ENCODE measurements around the gene PARG. TPM values are rescaled to one million over a fixed set of nuclear protein-coding genes. Genes with fewer than 3 reads are reported as not detected.
"Not testable (repeated sequence)": the region's sequence is repeated elsewhere in the genome, so short reads cannot be mapped to it uniquely, and the experiment has no call there.

Gene PARG
- total RNA-seq, 1 donor from 2014 or later, result 34.9 TPM

GRCh38 chr10:49883852-49884251 is 58.0 kb downstream of the PARG start:
- H3K36me3 Mint-ChIP-seq (ENCODE audit: low read depth); H3K4me3 Mint-ChIP-seq (ENCODE audit: low read depth); H3K4me1 Mint-ChIP-seq (ENCODE audit: low read depth); H3K9me3 Mint-ChIP-seq; H3K27me3 Mint-ChIP-seq (ENCODE audit: low read depth); intact Hi-C loops (cut with micrococcal nuclease); H3K27ac Mint-ChIP-seq; DNase-seq (ENCODE audit: low spot score): not testable (repeated sequence)

- intact Hi-C loops (cut with micrococcal nuclease); H3K9me3 Mint-ChIP-seq; H3K4me3 Mint-ChIP-seq (ENCODE audit: low read depth); H3K27ac Mint-ChIP-seq; H3K4me1 Mint-ChIP-seq (ENCODE audit: low read depth); DNase-seq (ENCODE audit: low spot score); H3K27me3 Mint-ChIP-seq (ENCODE audit: low read depth); H3K36me3 Mint-ChIP-seq (ENCODE audit: low read depth): not testable (repeated sequence)
Observed at GRCh38 chr10:49882327-49882726, 59.5 kb downstream of the PARG start.

- H3K27me3 Mint-ChIP-seq (ENCODE audit: low read depth); DNase-seq (ENCODE audit: low spot score); H3K9me3 Mint-ChIP-seq; intact Hi-C loops (cut with micrococcal nuclease); H3K27ac Mint-ChIP-seq; H3K4me1 Mint-ChIP-seq (ENCODE audit: low read depth); H3K36me3 Mint-ChIP-seq (ENCODE audit: low read depth); H3K4me3 Mint-ChIP-seq (ENCODE audit: low read depth): not testable (repeated sequence)
Observed at GRCh38 chr10:49872740-49873139, 69.1 kb downstream of the PARG start.

- H3K4me3 Mint-ChIP-seq (ENCODE audit: low read depth); DNase-seq (ENCODE audit: low spot score); intact Hi-C loops (cut with micrococcal nuclease); H3K36me3 Mint-ChIP-seq (ENCODE audit: low read depth); H3K27ac Mint-ChIP-seq; H3K4me1 Mint-ChIP-seq (ENCODE audit: low read depth); H3K27me3 Mint-ChIP-seq (ENCODE audit: low read depth); H3K9me3 Mint-ChIP-seq: not testable (repeated sequence)
Observed at GRCh38 chr10:49871462-49871861, 70.4 kb downstream of the PARG start.

GRCh38 chr10:49859933-49860332 is 81.9 kb downstream of the PARG start:
- H3K27ac Mint-ChIP-seq; H3K4me1 Mint-ChIP-seq (ENCODE audit: low read depth); H3K27me3 Mint-ChIP-seq (ENCODE audit: low read depth); intact Hi-C loops (cut with micrococcal nuclease); H3K4me3 Mint-ChIP-seq (ENCODE audit: low read depth); H3K9me3 Mint-ChIP-seq; DNase-seq (ENCODE audit: low spot score); H3K36me3 Mint-ChIP-seq (ENCODE audit: low read depth): not testable (repeated sequence)

- DNase-seq (ENCODE audit: low spot score); H3K4me3 Mint-ChIP-seq (ENCODE audit: low read depth); H3K27me3 Mint-ChIP-seq (ENCODE audit: low read depth); H3K27ac Mint-ChIP-seq; H3K4me1 Mint-ChIP-seq (ENCODE audit: low read depth); H3K9me3 Mint-ChIP-seq; intact Hi-C loops (cut with micrococcal nuclease); H3K36me3 Mint-ChIP-seq (ENCODE audit: low read depth): not testable (repeated sequence)
Observed at GRCh38 chr10:49858697-49859382, 83.0 kb downstream of the PARG start.

GRCh38 chr10:49849520-49849919 is 92.3 kb downstream of the PARG start:
- H3K4me1 Mint-ChIP-seq (ENCODE audit: low read depth); H3K36me3 Mint-ChIP-seq (ENCODE audit: low read depth); H3K4me3 Mint-ChIP-seq (ENCODE audit: low read depth); intact Hi-C loops (cut with micrococcal nuclease); H3K9me3 Mint-ChIP-seq; H3K27me3 Mint-ChIP-seq (ENCODE audit: low read depth); DNase-seq (ENCODE audit: low spot score); H3K27ac Mint-ChIP-seq: not testable (repeated sequence)

GRCh38 chr10:49844775-49845595 is 96.8 kb downstream of the PARG start:
- H3K27me3 Mint-ChIP-seq (ENCODE audit: low read depth), result no peaks in the 10 kb centered on the region
- H3K27ac Mint-ChIP-seq, result no peak overlapping the region
- H3K9me3 Mint-ChIP-seq, result no peaks in the 10 kb centered on the region
- intact Hi-C loops (cut with micrococcal nuclease), result no loop called here
- H3K4me3 Mint-ChIP-seq (ENCODE audit: low read depth), result no peak overlapping the region
- H3K36me3 Mint-ChIP-seq (ENCODE audit: low read depth), result peaks cover 13% of the 10 kb centered on the region
- DNase-seq (ENCODE audit: low spot score), result no peak
- no peaks in the 10 kb centered on the region for H3K4me1 Mint-ChIP-seq (ENCODE audit: low read depth)

GRCh38 chr10:49842333-49842628 is 99.5 kb downstream of the PARG start:
- H3K9me3 Mint-ChIP-seq; H3K4me1 Mint-ChIP-seq (ENCODE audit: low read depth); H3K27ac Mint-ChIP-seq; intact Hi-C loops (cut with micrococcal nuclease); H3K27me3 Mint-ChIP-seq (ENCODE audit: low read depth); H3K4me3 Mint-ChIP-seq (ENCODE audit: low read depth); DNase-seq (ENCODE audit: low spot score): not testable (repeated sequence)
- H3K36me3 Mint-ChIP-seq (ENCODE audit: low read depth), result peaks cover 26% of the 10 kb centered on the region

GRCh38 chr10:49841615-49842332 is 100.1 kb downstream of the PARG start:
- no peaks in the 10 kb centered on the region for H3K4me1 Mint-ChIP-seq (ENCODE audit: low read depth)

GRCh38 chr10:49837685-49838084 is 104.1 kb downstream of the PARG start:
- Mint-ChIP-seq H3K36me3 (ENCODE audit: low read depth) (peaks cover 19% of the 10 kb centered on the region), H3K4me3 (ENCODE audit: low read depth) (no peak overlapping the region), H3K27ac (no peak overlapping the region), H3K9me3 (no peaks in the 10 kb centered on the region), H3K27me3 (ENCODE audit: low read depth) (no peaks in the 10 kb centered on the region), H3K4me1 (ENCODE audit: low read depth) (no peaks in the 10 kb centered on the region)
- intact Hi-C loops (cut with micrococcal nuclease), result loop anchor here (10.0 kb wide), 1 partner anchor 1317 kb away; no protein-coding TSS in a partner anchor
- no peak for DNase-seq (ENCODE audit: low spot score)

More at GRCh38 chr10:49841615-49842332, 100.1 kb downstream of the PARG start:
- H3K36me3 Mint-ChIP-seq (ENCODE audit: low read depth), result peaks cover 26% of the 10 kb centered on the region
- no peaks in the 10 kb centered on the region for H3K27me3 Mint-ChIP-seq (ENCODE audit: low read depth)
- intact Hi-C loops (cut with micrococcal nuclease), result no loop called here
- no peak overlapping the region for H3K4me3 Mint-ChIP-seq (ENCODE audit: low read depth)
- no peak for DNase-seq (ENCODE audit: low spot score)
- H3K27ac Mint-ChIP-seq, result no peak overlapping the region
- no peaks in the 10 kb centered on the region for H3K9me3 Mint-ChIP-seq

- intact Hi-C loops (cut with micrococcal nuclease), result loop anchor here (10.0 kb wide), 1 partner anchor 1318 kb away; no protein-coding TSS in a partner anchor
- no peaks in the 10 kb centered on the region for H3K9me3 Mint-ChIP-seq
- no peak overlapping the region for H3K27ac Mint-ChIP-seq
- H3K4me3 Mint-ChIP-seq (ENCODE audit: low read depth), result no peak overlapping the region
- H3K4me1 Mint-ChIP-seq (ENCODE audit: low read depth), result no peaks in the 10 kb centered on the region
- DNase-seq (ENCODE audit: low spot score), result no peak
- peaks cover 19% of the 10 kb centered on the region for H3K36me3 Mint-ChIP-seq (ENCODE audit: low read depth)
- H3K27me3 Mint-ChIP-seq (ENCODE audit: low read depth), result no peaks in the 10 kb centered on the region
Observed at GRCh38 chr10:49837051-49837478, 104.8 kb downstream of the PARG start.

- H3K4me1 Mint-ChIP-seq (ENCODE audit: low read depth), result no peaks in the 10 kb centered on the region
- no peak overlapping the region for H3K27ac Mint-ChIP-seq
- no peak overlapping the region for H3K4me3 Mint-ChIP-seq (ENCODE audit: low read depth)
- H3K27me3 Mint-ChIP-seq (ENCODE audit: low read depth), result no peaks in the 10 kb centered on the region
- intact Hi-C loops (cut with micrococcal nuclease), result loop anchor here (10.0 kb wide), 1 partner anchor 1320 kb away; no protein-coding TSS in a partner anchor
- peaks cover 13% of the 10 kb centered on the region for H3K36me3 Mint-ChIP-seq (ENCODE audit: low read depth)
- no peak for DNase-seq (ENCODE audit: low spot score)
- H3K9me3 Mint-ChIP-seq, result no peaks in the 10 kb centered on the region
Observed at GRCh38 chr10:49834976-49835375, 106.9 kb downstream of the PARG start.

All from activated T-helper 2 cell treated with anti-CD3 and anti-CD28 coated beads, Interferon-gamma antibody, Interleukin-2, Interleukin-4, amounts not matched to agents 10 μg/mL and 5 μg/mL and 100 μg/mL, durations not matched to agents 14 hours and 24 hours and 36 hours (primary cell).